ENCODE measurements around the gene HOXD8. TPM values are rescaled to one million over a fixed set of nuclear protein-coding genes. Genes with fewer than 3 reads are reported as not detected.
A peak's percentile ranks its signal among the peaks of the same experiment; 100 is the strongest.

The HOXD8 gene
- total RNA-seq, 1 donor from 2014 or later, result not detected

- H3K27me3 Mint-ChIP-seq, result peaks cover 83% of the 10 kb centered on the region
- ATAC-seq (ENCODE audit: low read depth) (no peak), DNase-seq (no peak)
- ChIA-PET POLR2A (no interaction called here), CTCF (interaction anchor here (1.1 to 3.6 kb wide), 4 partner anchors 30 to 1398 kb away, joined by 4 to 53 read pairs (median 16); no protein-coding TSS in a partner anchor)
- intact Hi-C loops (cut with micrococcal nuclease), result loop anchor here (1.0 to 10.0 kb wide), 4 partner anchors 34 to 1063 kb away; no protein-coding TSS in a partner anchor
- peaks cover 19% of the 10 kb centered on the region for H3K4me1 Mint-ChIP-seq
- H3K9me3 Mint-ChIP-seq, result no peaks in the 10 kb centered on the region
- no peaks in the 10 kb centered on the region for H3K36me3 Mint-ChIP-seq (ENCODE audit: low read depth)
- no peak overlapping the region for H3K27ac Mint-ChIP-seq
- peak overlapping the region; percentile 76 for H3K4me3 Mint-ChIP-seq
- TF ChIP-seq CTCF (IDR thresholded peaks at IDR 0.05), result no peak
Measured at GRCh38 chr2:176097820-176098365, 31.6 kb upstream of the HOXD8 start.

GRCh38 chr2:176098366-176099158 is 30.9 kb upstream of the HOXD8 start:
- DNase-seq, result no peak
- ATAC-seq (ENCODE audit: low read depth), result no peak
- Mint-ChIP-seq H3K4me1 (peaks cover 17% of the 10 kb centered on the region), H3K27ac (no peak overlapping the region), H3K4me3 (no peak overlapping the region), H3K36me3 (ENCODE audit: low read depth) (no peaks in the 10 kb centered on the region), H3K9me3 (no peaks in the 10 kb centered on the region), H3K27me3 (peaks cover 82% of the 10 kb centered on the region)
- ChIA-PET POLR2A (interaction anchor here (0.5 kb wide), 1 partner anchor 14 kb away, joined by 7 read pairs; no protein-coding TSS in a partner anchor), CTCF (interaction anchor here (1.1 to 3.6 kb wide), 4 partner anchors 29 to 1399 kb away, joined by 4 to 53 read pairs (median 16); no protein-coding TSS in a partner anchor)
- no peak for TF ChIP-seq CTCF (IDR thresholded peaks at IDR 0.05)
- intact Hi-C loops (cut with micrococcal nuclease), result loop anchor here (5.0 to 10.0 kb wide), 2 partner anchors 34 to 1064 kb away; no protein-coding TSS in a partner anchor

- ATAC-seq (ENCODE audit: low read depth), result no peak
- H3K27me3 Mint-ChIP-seq, result peaks cover 81% of the 10 kb centered on the region
- ChIA-PET POLR2A (no interaction called here), CTCF (interaction anchor here (3.6 kb wide), 1 partner anchor 411 kb away, joined by 53 read pairs; no protein-coding TSS in a partner anchor)
- no peaks in the 10 kb centered on the region for H3K9me3 Mint-ChIP-seq
- DNase-seq, result no peak
- no peaks in the 10 kb centered on the region for H3K36me3 Mint-ChIP-seq (ENCODE audit: low read depth)
- no peak overlapping the region for H3K4me3 Mint-ChIP-seq
- H3K4me1 Mint-ChIP-seq, result peaks cover 15% of the 10 kb centered on the region
- TF ChIP-seq CTCF (IDR thresholded peaks at IDR 0.05), result no peak
- no peak overlapping the region for H3K27ac Mint-ChIP-seq
- intact Hi-C loops (cut with micrococcal nuclease), result loop anchor here (5.0 to 10.0 kb wide), 2 partner anchors 33 to 1064 kb away; no protein-coding TSS in a partner anchor
Measured at GRCh38 chr2:176099159-176099727, 30.3 kb upstream of the HOXD8 start.

DNA sequence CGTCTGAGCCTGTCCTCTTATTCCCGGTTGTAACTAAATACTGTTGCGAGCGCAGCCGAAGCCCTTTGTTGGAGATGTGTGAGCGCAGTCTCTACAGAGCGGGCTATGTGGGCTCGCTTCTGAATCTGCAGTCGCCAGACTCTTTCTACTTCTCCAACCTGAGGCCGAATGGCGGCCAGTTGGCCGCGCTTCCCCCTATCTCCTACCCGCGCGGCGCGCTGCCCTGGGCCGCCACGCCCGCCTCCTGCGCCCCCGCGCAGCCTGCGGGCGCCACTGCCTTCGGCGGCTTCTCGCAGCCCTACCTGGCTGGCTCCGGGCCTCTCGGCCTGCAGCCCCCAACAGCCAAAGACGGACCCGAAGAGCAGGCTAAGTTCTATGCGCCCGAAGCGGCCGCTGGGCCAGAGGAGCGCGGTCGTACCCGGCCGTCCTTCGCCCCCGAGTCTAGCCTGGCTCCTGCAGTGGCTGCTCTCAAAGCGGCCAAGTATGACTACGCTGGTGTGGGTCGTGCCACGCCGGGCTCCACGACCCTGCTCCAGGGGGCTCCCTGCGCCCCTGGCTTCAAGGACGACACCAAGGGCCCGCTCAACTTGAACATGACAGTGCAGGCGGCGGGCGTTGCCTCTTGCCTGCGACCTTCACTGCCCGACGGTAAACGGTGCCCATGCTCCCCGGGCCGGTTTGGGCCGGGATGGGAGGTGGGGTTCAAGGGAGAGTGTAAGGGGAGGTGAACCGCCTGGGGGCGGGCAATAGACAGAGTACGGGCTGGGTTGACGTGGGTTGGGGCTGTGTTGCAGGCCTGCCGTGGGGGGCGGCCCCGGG is 29.6 kb upstream of the HOXD8 start, which contains the start of gene HOXD12:
Gene HOXD12, plus strand, starts transcription at position 68 of the 819 bp plus-strand sequence. Its CDS starts 7 bp downstream, at position 75.
- Mint-ChIP-seq H3K4me1 (peaks cover 16% of the 10 kb centered on the region), H3K4me3 (no peak within 1 kb of the TSS), H3K27ac (no peak within 1 kb of the TSS), H3K9me3 (no peaks in the 10 kb centered on the region), H3K36me3 (ENCODE audit: low read depth) (no peaks in the 10 kb centered on the region), H3K27me3 (peaks cover 81% of the 10 kb centered on the region)
- intact Hi-C loops (cut with micrococcal nuclease), result loop anchor here (5.0 to 10.0 kb wide), 2 partner anchors 32 to 1065 kb away; no protein-coding TSS in a partner anchor
- CTCF ChIA-PET, result no interaction called here
- ATAC-seq (ENCODE audit: low read depth) (no peak), DNase-seq (no peak)
- POLR2A ChIA-PET, result no interaction called here
- no peak for TF ChIP-seq CTCF (IDR thresholded peaks at IDR 0.05)
